ENCODE measurements around the gene OPA1.

- TF ChIP-seq POLR2A (IDR thresholded peaks at IDR 0.05) (no peak), CTCF (IDR thresholded peaks at IDR 0.05) (no peak)
These were observed 150.7 kb downstream of the OPA1 start for GRCh38 chr3:193743702-193744047.
